ENCODE measurements around the gene PCDH18.

DNA sequence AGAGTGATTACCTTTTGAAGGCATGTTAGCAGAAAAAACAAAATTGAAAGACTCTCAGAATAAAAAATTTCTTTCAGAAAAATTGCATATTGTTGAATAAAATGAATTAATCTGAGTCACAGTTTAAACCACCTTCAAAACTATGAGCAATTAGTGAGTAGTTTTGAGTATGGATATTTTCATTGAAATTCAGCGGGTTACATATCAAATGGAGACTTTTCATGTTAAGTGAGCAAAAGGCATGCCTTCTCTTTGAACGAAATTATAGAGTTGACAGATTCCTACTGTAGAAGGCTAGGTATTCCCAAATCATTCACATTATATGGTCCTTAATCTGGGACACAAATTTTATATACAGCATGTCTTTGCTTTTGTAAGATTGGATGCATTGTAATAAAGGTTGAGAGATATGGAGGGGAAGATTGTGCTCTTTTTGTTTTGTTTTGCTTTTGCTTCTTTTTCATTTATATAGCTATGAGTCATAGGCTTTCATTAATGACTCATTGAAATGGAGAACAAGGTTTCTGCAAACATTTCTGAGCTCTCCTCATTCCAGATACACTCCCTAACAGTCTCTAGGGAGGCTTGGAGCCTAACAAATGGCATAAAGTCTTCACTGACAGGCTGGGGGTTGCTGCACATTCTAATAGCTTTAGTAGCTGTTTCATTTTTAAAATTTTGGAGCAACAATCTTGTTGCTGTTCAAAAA, 21.6 kb downstream of the PCDH18 start:
- TF ChIP-seq, protein P1, sequence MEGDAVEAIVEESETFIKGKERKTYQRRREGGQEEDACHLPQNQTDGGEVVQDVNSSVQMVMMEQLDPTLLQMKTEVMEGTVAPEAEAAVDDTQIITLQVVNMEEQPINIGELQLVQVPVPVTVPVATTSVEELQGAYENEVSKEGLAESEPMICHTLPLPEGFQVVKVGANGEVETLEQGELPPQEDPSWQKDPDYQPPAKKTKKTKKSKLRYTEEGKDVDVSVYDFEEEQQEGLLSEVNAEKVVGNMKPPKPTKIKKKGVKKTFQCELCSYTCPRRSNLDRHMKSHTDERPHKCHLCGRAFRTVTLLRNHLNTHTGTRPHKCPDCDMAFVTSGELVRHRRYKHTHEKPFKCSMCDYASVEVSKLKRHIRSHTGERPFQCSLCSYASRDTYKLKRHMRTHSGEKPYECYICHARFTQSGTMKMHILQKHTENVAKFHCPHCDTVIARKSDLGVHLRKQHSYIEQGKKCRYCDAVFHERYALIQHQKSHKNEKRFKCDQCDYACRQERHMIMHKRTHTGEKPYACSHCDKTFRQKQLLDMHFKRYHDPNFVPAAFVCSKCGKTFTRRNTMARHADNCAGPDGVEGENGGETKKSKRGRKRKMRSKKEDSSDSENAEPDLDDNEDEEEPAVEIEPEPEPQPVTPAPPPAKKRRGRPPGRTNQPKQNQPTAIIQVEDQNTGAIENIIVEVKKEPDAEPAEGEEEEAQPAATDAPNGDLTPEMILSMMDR (IDR thresholded peaks at IDR 0.05; ENCODE audit: insufficient read depth, low read depth, low read length), result no peak
- TF ChIP-seq EZH2 (IDR thresholded peaks at IDR 0.05; ENCODE audit: insufficient read depth, low read length), result no peak

All from astrocyte (in vitro differentiated cells and primary cell).